ENCODE results near the gene PTPRA. TPM values are rescaled to one million over a fixed set of nuclear protein-coding genes. Genes with fewer than 3 reads are reported as not detected.
"Not testable (repeated sequence)": the region's sequence is repeated elsewhere in the genome, so short reads cannot be mapped to it uniquely, and the experiment has no call there.

PTPRA gene
- total RNA-seq, 1 experiment from 2014 or later, result 67.8 TPM

DNA sequence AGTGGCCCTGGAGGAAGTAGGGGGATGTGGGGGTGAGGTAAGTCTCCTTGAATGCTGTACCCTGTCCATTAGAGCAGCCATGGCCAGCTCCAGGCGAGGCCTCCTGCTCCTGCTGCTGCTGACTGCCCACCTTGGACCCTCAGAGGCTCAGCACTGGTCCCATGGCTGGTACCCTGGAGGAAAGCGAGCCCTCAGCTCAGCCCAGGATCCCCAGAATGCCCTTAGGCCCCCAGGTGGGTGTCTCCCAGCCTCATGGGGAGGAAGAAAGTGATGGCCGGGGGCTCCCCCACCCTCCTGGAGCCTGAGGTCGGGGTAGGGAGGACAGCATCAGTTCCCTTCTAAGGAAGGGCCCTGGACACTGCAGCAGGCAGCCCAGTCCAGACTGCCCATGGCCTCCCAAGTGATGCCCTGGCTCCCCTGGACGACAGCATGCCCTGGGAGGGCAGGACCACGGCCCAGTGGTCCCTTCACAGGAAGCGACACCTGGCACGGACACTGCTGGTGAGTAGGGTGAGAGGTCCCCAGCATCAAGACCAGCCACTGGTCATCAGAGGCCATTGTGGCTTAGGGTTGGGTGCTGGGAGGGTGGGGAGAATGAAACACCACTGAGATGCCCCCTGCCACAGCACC lies 171.2 kb downstream of the PTPRA start:
- no peak for DNase-seq (ENCODE audit: low read depth)

DNA sequence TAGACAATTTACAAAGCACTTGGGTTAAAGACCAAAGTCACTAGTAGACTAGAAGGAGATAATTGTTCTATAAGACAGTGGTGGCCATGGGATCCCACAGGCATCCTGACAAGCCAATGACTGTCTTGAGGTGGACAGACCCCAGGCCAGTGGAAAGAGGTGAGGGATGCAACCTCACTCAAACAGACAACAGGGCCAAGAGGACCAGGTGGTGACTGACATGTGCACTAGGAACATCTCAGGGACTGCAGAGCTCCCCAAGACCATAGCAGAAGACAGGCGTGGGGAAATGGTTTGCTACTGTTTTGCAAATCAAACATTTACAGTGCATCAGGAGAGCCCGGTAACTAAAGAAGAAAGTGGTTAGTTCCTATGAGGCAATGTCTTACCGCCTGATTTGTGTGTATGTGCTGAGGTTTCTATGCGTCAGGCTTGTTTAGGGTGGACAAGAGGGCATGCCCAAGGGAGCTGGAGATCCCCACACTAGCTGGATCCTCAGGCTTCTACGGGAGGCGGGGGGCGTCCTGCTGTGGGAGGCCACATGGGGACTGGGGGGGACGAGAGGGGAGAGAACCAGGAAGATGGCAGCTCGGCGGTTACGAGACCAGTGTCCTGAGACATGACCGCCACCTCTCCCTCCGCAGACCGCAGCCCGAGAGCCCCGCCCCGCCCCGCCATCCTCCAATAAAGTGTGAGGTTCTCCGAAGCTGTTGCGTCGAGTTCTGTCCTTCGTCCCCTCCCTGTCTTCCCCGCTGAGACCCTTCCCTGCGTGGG lies 171.9 kb downstream of the PTPRA start:
- DNase-seq (ENCODE audit: low read depth), result peak; percentile 84

DNA sequence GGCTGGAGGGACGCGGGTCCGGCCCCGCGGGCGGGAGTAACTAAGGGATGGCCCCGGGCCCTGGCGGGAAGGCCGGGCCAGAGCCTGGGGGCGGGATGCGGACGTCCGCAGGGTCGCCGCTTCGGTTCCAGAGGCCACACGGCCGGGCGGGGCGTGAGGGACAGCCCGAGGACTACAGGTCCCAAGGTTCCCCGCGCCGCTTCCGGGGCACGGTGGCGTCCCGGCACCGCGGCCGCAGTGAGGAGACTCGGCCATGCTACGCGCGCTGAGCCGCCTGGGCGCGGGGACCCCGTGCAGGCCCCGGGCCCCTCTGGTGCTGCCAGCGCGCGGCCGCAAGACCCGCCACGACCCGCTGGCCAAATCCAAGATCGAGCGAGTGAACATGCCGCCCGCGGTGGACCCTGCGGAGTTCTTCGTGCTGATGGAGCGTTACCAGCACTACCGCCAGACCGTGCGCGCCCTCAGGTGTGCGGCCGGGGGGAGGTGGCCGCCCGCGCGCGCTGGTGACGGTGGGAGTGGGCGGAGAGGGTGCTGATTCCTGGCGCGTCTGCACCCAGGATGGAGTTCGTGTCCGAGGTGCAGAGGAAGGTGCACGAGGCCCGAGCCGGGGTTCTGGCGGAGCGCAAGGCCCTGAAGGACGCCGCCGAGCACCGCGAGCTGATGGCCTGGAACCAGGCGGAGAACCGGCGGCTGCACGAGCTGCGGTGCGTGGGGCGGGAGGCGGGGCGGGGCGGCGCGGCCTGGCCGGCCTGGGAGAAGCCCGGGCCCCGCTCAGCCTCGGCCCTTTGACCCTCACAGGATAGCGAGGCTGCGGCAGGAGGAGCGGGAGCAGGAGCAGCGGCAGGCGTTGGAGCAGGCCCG lies 172.8 kb downstream of the PTPRA start, which contains the start of gene MRPS26:
MRPS26 (plus strand) TSS at position 237 of the 861 bp plus-strand sequence; CDS start at position 254, 17 bp downstream.
- DNase-seq (ENCODE audit: low read depth), result peak; percentile 91

GRCh38 chr20:3046677-3047462 lies 173.6 kb downstream of the PTPRA start:
- DNase-seq (ENCODE audit: low read depth), result no peak

DNA sequence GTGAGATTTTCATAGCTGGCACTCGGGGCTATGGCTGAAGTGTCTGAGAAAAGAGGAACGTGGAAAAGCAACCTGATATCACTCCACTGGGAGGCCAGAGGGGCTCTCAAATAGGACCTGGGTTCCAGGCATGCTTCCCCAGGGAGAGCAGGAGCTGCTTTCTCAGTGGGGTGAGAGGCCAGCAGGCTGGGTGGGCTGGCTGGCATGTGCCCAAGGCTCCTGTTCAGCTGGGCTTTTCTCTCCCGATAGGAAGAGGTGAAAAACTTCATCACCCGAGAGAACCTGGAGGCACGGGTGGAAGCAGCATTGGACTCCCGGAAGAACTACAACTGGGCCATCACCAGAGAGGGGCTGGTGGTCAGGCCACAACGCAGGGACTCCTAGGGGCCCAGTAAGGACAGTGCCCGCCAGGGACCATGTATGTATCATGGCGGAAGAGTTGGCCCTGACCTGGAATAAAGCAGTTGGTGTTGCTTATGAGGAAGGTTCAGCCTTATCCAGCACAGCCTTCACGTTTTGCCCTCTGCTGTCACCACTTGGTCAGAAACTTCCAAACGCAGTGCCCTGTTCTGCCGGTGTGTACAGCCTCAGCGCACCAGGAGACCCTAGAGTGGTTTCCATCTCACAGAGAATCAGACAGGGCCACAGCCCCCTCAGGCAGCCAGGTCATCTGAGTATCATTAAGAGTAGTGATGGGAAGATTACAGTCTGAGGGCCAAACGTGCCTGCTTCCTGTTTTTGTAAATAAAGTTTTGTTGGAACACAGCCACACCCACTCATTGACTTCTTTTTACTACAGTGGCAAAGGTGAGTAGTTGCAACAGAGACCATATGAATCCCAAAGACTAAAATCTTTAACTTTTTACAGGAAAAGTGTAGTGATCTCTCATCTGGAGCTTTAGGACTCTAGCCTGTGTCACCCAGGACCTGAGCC lies 174.5 kb downstream of the PTPRA start:
- no peak for DNase-seq (ENCODE audit: low read depth)

DNA sequence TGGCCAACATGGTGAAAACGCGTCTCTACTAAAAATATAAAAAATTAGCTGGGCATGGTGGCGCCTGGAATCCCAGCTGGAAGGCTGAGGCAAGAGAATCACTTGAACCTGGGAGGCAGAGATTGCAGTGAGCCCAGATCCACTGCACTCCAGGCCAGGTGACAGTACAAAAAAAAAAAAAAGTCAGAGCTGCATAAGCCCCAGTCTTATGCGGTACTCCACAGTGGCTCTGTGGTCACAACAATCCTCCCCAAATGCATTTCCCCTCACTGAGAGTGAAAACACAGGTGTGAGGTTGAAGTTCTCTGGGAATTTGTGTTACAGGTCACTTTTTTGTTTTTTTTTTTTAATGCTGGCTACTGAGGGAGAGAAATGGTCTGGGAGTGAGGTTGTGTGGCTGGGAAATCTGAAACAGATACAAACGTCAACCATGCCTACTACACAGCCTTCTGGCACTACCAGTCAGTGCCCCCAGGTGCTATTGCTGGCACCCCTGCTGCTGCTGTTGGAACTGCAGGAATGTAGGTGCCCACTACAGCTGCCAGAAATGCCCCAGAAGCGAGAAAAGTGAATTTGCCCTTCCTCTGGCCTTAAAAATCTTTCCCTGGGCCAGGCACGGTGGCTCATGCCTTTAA lies 178.2 kb downstream of the PTPRA start:
- DNase-seq (ENCODE audit: low read depth), result no peak

DNA sequence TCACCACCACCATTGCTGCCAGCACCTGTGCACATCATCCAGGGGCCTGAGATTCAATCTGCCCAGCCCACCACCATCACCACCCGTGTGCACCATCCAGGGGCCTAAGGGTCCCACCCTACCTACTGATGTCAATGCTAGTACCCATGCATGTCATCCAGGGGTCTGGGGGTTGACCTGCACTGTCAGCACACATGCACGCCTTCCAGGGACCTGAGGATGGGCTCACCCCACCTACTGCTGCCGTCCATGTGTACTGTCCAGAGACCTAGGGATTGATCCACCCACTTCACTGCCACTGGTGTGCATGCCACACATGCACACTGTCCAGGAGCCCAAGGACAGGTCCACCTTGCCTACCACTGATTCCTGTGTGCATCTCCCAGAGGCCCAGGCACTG lies 186.2 kb downstream of the PTPRA start:
- DNase-seq (ENCODE audit: low read depth), result no peak

DNA sequence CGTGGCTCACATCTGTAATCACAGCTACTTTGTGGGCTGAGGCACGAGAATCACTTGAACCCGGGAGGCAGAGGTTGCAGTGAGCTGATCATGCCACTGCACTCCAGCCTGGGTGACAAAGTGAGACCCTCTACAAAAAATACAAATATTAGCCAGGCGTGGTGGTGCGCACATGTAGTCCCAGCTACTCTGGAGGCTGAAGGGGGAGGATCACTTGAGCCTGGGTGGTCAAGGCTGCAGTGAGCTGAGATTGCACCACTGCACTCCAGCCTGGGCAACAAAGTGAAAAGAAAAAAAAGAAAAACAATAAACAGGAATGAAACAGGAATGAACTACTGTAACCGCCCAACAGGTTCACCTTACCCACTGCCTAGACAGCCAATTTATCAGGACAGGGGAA lies 190.8 kb downstream of the PTPRA start:
- not testable (repeated sequence) for DNase-seq (ENCODE audit: low read depth)

DNA sequence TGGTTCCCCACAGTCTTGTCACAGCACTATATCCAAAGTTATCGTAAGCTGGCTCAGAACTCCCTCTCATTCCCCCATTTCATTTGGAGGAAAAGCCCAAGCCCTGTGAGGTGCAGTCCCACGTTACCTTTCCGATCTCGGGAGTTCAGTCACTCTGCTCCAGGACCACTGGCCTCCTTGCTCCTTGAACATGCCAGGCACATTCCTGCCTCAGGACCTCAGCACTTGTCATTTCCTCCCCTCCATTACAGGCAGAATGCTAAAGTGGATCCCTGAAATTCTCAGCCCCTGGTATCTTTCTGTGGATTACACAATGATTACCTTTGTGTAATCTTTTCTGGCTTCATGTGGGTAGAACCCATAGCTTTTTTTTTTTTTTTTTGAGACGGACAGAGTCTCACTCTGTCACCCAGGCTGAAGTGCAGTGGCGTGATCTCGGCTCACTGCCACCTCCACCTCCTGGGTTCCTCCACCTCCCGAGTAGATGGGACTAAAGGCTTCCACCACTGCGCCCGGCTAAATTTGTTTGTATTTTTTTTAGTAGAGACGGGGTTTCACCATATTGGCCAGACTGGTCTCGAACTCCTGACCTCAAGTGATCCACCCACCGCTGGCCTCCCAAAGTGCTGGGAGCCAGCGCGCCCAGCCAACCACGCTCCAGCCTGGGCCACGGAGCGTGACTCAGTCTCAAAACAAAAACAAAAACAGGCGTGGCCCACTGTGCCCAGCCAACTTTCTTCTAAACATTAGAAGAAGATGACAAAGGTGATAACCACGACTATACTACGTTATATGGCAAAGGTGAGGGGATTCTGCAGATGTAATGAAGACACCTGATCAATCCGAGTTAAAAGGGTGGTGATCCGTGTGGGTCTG lies 194.1 kb downstream of the PTPRA start:
- no peak for DNase-seq (ENCODE audit: low read depth)

DNA sequence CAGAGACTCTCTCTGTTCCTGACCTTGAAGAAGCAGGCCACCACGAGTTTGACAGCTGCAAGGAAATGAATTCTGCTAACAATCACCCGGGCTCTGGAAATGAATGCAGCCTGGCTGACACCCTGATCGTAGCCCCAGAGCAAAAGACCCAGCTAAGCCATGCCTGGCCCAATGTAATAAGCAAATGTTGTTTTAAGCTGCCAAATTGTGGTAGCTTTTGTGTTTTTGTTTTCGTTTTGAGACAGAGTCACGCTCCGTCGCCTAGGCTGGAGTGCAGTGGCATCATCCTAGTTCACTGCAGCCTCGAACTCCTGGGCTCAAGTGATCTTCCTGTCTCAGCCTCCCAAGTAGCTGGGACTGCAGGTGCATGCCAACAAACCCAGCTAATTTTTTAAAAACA lies 194.8 kb downstream of the PTPRA start:
- no peak for DNase-seq (ENCODE audit: low read depth)

GRCh38 chr20:3068986-3069900 lies 196.0 kb downstream of the PTPRA start:
- DNase-seq (ENCODE audit: low read depth), result peak; percentile 35

- DNase-seq (ENCODE audit: low read depth), result no peak
Observed at GRCh38 chr20:3070725-3071124, 197.4 kb downstream of the PTPRA start.

GRCh38 chr20:3071266-3071609 lies 198.0 kb downstream of the PTPRA start:
- DNase-seq (ENCODE audit: low read depth), result no peak

DNA sequence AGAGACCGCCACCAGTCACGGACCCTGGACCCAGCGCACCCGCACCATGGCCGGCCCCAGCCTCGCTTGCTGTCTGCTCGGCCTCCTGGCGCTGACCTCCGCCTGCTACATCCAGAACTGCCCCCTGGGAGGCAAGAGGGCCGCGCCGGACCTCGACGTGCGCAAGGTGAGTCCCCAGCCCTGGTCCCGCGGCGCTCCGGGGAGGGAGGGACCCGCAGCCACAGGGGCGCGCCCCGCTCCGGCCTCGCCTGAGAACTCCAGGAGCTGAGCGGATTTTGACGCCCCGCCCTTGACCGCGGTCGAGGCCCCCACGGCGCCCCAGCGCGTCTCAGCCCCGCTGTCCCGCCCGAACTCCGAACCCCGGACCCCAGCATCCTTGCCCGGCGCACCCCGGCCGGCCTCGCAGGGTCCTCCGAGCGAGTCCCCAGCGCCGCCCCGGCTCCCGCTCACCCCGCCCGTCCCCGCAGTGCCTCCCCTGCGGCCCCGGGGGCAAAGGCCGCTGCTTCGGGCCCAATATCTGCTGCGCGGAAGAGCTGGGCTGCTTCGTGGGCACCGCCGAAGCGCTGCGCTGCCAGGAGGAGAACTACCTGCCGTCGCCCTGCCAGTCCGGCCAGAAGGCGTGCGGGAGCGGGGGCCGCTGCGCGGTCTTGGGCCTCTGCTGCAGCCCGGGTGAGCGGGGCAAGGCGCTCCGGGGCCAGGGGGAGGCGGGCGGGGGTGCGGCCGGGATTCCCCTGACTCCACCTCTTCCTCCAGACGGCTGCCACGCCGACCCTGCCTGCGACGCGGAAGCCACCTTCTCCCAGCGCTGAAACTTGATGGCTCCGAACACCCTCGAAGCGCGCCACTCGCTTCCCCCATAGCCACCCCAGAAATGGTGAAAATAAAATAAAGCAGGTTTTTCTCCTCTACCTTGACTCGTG lies 198.6 kb downstream of the PTPRA start, which contains the start of gene OXT:
OXT (plus strand) TSS at position 11 of the 920 bp plus-strand sequence; CDS start at position 47, 36 bp downstream.
- no peak for DNase-seq (ENCODE audit: low read depth)

- no peak for DNase-seq (ENCODE audit: low read depth)
Observed at GRCh38 chr20:3072530-3073250, 199.4 kb downstream of the PTPRA start.

DNA sequence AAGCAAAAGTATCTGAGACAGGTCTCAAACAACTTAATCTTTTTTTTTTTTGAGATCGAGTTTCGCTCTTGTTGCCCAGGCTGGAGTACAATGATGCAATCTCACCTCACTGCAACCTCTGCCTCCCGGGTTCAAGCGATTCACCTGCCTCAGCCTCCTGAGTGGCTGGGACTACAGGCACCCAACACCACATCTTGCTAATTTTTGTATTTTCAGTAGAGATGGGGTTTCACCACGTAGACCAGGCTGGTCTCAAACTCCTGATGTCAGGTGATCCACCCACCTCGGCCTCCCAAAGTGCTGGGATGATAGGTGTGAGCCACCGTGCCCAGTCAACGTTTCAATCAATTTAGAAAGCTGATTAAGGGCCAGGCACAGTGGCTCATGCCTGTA lies 200.0 kb downstream of the PTPRA start:
- not testable (repeated sequence) for DNase-seq (ENCODE audit: low read depth)

All from RPMI7951 (cell line).